NCI-H1092 (cell line): Measurements from ENCODE around the gene CACNB2.

Experiments
- DNase-seq: peaks from one replicate; lab custom pipeline; 2025; lab: John Stamatoyannopoulos, UW

CACNB2 gene

DNA sequence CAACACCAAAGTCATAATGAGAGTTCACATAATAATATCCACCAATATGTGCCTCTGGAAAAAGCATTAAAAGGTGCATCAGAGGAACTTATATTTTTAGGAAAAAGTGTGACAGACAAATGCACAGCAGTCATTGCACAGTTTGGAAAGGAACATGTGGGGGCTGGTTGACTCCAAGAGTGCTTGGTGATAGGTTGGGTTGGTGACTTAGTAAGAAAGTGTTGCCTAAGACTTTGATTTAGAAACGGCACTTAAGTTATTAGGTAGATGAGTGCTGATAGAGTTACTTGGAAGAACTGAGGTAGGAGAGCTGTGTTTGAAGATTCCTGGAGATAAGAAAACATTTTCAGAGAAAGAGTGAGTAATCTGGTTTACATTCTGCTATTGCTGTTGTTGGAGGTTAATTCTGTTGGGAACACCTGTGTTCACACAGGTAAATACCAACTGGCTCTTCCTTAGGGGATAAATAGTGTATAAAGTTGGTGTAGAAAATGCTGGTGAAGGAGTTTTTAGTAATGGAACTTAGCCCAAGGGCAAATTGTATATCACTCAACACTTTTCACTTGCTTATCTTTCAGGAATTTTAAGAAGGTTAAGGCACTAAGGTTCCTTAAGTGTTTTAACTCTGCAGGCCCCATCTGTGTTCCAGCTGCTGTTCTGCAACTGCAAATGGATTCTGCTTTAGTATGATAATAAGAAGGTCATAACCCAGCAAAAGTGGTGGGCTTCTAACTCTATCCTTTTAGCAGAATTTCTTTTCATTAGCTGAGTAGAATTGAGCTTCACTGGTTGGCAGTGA, 315.1 kb downstream of the CACNB2 start:
- DNase-seq = no peak

DNA sequence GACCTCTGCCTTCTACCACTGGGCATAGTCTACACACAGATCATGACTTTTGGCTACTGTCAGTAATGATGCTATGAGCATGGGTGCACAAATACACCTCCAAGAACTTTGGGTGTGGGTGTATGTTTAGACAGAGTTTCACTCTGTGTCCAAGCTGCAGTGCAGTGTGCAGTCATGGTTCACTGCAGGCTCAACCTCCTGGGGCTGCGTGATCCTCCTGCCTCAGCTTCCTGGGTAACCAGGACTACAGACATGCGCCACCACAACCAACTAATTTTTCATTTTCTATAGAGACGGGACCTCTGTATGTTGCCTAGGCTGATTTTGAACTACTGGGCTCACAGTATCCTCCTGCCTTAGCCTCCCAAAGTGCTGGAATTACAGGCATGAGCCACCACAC, 316.8 kb downstream of the CACNB2 start:
- DNase-seq = no peak

DNA sequence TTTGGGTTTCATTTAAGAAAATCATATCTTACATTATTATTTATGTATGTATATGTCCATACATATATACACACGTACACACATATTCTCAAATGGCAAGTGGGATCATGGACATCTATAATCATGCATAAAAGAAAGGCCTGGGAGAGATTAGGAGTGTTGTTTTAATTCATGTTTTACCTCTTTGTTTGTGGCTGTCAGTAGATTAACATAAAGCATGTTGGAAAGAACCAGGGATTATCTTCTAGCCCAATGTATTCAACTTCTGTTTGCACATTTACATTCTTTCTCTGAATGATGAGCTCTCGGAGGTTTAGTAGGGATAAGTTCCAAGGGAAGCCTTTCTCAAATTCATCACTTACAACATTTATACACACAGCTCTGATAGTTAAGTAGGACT, 319.8 kb downstream of the CACNB2 start:
- no peak for DNase-seq

DNA sequence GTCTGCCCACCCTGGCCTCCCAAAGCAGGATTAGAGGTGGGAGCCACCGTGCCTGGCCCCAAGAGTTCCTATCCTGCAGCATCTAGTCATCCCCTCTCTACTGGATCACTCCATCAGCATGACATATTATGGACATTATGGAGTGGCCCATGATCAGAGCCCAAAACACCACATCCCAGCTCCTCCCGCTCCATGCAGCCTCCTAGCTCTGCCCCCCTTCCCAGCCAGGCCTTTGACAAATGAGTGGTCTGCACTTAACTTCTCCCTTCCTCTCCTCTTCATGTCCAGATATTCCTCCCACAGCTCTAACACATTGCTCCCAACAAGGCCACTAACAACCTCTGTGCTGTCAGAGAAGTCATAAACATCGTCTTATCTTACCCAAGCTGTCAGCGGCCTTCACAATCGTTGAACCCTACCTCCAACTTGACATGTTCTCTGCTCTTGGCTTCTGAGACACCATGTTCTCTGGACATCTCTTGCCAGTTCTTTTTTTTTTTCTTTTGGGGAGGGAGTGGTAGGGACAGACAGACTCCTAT, 323.5 kb downstream of the CACNB2 start:
- DNase-seq = no peak

DNA sequence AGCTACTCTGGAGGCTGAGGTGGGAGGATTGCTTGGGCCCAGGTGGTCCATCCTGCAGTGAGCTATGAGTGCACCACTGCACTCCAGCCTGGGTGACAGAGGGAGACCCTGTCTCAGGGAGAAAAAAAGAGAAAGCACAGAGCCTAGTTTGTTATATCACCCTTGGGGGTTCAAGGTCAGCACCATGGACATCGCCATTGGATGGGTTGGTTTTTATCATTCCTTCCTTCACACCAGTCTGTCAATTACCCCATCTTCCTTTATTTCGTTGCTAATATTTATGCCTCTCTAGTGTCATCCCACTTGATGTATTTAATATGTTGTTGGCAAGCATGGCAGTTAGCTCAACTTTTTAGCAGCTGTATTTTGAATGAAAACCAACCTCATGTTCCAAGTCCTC, 328.9 kb downstream of the CACNB2 start:
- DNase-seq = no peak

DNA sequence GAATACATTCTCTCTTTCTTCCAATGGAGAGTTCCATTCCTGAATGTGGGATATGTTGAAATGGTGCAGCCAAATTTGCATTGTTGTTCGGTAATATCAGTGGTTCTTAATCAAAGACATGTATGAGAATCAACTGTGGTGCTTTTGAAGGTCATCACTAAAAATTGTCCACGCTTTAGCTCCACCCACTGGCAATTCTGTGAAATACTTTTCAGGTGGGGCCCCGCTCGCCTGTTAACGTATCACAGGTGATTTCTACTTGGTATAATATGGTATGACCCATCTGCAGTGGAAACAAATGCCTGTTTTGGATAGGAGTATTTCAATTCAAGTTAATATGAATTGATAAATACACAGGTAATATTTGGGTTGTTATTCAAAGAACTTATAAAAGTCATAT, 332.8 kb downstream of the CACNB2 start:
- no peak for DNase-seq

DNA sequence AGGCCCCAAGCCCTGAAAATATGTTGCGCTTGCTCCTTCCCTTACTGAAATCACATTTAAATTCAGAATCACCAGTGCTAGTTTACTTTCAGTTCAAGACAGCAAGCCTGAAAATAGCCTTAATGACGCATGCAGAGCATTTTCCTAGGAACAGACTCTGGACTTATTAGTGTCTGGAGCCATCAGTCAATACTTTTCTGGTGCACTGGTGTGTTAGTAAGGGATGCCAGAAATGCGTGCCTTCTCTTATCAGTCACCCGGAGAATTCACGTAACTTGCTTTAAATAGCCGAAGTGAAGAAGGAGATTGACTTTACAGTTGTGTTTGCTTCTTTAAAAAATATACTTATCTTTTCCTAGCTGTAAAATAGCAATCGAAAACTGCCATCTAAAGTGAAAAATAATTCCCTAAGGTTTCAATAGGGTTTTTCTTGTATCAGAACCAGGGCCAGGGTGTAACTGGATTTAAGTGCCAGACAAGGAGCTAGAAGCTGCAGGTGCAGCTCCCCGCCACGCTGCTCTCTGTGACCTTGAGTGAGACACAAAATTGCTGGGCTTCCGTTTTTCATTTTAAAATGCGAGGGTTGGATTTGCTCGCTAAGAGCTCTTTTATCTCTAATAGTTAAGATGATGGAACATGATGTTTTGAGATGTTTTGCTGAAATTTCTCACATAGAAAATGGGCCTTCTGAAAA, 333.3 kb downstream of the CACNB2 start:
- no peak for DNase-seq

DNA sequence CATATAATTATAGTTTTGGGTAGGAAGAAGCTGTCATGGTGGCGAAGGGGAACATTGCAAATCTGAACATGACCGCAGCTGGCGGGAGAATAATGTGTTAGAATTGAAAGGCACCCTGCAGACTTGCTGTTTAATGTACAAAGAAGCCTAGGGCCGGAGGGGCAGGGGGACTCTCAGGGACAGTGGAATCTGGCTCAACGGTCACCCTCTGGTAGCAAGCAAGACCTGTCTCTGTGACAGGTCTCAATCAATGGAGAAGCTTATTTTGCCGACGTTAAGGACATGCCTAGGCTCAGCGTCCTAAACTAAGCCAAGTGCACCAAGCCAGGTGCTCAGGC, 333.9 kb downstream of the CACNB2 start:
- no peak for DNase-seq

DNA sequence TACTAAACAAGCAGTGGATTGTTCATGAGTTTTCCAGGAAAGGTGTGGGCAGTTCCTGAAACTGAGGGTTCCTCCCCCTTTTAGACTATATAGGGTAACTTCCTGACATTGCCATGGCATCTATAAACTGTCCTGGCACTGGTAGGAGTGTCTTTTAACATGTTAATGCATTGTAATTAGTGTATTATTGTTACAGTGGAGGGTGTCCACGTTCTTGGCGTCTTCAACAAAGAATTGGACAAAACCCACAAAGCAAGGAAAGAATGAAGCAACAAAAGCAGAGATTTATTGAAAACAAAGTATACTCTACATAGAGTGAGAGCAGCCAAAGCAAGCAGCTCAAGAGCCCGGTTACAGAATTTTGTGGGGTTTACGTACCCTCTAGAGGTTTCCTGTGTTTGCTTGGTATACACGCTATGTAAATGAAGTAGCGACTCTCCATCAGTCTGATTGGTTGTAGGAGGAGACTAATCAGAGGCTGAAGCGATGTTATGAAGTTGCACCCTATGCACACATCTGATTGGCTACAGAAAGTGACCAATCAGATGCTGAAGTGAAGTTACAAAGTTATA, 335.9 kb downstream of the CACNB2 start:
- DNase-seq = no peak

DNA sequence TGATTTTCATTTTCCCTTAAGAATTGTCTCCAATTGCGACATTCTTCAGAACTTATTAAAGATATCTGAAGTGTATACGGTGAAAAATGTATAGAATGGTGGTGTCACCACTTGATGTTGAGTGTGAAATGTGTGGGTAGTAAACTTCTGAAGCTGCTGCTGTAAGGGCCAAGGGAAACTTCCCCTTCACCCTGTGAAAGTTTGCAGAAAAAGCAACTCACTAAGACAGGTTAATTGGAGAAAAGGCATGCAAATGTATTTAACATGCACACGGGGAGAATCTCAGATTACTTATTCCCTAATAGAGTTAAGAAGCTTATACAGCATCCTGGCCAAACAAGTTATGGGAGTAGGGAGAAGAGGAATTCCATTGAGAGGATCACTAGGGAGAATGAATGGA, 338.1 kb downstream of the CACNB2 start:
- DNase-seq = no peak

DNA sequence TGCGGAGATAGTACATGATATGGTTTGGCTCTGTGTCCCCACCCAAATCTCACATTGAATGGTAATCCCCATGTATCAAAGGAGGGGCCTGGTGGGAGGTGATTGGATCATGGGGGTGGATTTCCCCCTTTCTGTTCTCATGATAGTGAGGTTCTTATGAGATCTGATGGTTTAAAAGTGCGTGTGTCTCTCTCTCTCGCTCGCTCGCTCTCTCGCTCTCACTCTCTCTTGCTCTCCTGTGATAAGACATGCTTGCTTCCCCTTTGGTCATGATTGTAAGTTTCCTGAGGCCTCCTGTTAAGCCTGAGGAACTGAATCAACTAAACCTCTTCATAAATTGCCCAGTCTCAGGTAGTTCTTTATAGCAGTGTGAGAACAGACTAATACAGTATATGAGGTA, 339.3 kb downstream of the CACNB2 start:
- DNase-seq = no peak

DNA sequence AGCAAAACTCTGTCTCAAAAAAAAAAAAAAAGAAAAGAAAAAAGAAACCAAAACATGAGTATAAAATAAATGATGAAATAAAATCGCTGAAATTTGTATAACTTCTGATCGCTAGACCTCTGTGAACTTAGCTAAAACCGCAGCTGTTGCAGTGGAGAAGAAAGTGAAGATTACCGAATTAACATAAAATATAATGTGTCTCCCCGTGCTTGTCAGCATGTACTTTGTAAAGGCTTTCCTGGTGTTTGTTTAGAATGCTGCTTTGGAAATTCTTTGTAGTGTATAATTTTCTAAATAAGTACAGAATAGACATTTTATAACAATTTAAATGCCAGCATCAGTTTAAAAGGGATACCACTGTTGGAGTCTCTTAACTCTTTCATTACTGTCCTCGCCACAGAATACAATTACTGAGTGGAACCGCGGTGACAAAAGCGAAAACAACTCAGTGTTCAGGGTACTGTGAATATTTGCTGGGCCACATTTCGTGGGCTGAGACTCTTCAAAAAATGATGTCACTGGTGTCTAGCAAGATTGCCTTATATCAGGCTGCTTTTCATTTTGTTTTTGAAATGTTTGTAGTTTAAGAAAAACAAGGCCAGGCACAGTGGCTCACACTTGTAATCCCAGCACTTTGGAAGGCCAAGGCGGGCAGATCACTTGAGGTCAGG, 343.4 kb downstream of the CACNB2 start:
- DNase-seq = no peak

DNA sequence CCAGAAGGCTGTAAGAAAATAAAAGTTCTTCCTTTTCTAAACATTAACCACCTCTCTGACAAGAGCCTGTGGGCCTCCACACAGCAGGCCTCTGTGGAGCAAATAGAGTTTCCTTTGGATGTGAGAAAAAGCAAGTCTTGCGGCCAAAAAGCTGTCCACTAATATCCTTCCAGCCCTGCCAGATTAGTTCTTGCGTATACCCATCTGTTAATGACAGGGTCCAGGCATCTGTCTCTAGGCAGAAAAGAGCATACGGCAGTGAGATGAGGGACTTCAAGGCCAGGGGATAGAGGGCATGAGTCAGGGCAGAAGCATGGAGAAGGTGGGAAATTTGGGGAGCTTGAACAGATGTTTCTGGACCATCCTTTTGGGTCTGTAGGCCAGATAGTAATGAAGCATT, 346.2 kb downstream of the CACNB2 start:
- no peak for DNase-seq

DNA sequence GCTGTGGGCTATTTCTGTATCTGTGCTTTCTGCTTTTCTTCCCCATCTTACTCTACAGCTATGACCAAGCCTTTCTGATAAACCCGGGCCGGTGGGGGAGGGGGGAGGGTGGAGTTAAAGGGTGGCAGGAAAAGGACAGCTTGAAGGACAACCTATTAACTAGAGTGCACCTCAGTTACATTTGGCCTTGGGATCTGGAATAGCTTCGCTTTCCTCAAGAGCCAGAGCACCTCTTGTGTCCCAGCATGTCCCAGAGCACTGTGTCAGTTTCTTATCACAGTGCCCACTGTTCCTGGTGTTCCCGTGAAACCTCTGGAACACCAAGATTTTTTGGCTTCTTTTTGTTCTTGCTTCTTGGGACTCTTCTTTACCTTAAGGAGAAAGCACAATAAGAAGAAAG, 350.5 kb downstream of the CACNB2 start:
- DNase-seq = no peak

DNA sequence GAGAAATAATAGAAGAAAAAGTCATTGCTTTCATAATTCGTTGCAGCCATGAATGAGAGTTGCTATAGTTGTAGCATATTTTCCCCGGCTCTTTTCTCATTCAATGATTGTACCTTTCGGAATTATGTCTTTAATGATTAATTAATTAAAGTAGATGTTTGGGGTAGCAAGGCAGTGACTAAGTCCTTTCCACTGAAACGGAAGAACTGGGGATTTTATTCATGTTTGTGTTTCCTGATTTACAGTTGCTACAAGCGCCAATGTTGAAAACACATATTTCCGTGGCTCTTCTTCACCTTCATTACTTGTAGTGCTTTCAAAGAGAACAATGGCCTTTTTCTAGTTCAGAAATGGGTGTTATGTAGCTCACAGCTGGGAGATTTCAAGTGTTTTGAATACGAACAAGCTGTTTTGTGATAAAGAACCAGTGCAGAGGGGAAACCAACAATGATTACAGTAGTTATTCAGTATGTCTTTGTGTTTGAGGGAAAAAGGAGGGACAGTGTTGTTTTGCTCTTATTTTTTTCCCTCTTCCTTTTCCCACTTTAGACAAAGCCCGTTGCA, 357.7 kb downstream of the CACNB2 start:
- no peak for DNase-seq

DNA sequence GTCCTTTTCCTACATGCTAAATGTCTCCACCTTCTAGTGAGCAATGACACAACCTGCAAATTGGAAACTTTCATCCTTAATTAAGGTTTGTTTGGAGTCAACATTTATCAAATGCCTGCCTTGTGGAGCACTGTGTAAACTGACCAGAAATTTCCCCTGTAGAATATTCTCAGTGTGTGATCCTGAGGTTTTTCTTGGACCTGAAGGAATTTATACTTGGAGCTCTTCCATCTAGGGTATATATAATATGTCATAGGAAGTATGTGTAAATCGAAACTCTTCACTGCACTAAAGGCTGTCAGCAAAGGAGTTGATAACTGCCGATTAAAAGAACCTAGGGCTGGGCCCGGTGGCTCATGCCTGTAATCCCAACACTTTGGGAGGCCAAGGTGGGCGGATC, 358.8 kb downstream of the CACNB2 start:
- DNase-seq = no peak

DNA sequence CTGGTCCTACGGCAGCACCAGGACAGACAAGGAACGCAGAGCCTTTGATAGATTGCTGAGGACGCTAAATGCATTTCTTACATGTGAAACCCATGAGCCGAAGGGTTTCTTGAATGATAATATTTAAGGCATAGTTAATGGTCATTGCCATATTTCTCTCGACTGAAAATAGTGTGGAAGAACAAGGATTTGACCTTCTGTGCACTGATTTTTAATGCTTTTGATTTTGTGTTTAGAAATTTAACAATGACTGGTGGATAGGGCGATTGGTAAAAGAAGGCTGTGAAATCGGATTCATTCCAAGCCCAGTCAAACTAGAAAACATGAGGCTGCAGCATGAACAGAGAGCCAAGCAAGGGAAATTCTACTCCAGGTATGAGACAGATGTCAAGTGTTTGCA, 360.4 kb downstream of the CACNB2 start:
- DNase-seq = no peak

DNA sequence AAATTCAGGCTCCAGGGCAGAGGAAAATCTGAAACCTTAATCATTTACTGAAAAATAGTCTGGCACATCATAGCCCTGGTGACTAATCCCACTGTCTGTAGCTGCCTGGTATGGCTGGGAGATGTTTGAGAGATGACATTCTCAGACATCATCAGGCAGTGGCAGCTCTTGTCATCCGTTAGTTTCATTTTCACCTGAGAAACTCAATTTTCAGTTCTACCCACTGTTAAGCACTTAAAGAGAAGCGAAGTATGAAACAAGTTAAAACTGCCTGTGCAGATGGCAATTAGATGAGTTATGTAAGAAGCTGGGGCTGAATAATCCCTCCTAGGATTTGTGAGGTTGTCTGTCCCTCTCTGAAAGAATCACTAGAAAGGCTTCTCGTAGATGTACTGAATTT, 361.0 kb downstream of the CACNB2 start:
- no peak for DNase-seq

DNA sequence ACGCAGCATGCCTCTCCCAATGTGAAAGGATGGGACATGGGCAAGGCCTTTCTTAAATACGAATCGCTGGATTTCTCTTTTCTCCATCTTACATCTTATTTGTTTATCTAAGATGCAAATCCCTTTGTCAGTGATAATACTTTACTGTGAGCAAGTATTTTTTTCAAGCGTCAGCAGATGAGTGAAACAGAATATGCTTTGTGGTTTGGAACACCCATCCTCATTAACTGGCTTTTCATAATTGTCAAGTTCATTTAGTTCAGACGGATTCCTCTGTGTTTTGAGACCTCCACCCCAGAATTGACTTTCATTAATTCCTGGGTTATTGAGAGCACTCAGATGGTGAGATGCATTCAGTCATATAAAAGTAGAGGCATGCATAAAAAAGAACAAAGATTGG, 361.4 kb downstream of the CACNB2 start:
- DNase-seq = no peak

DNA sequence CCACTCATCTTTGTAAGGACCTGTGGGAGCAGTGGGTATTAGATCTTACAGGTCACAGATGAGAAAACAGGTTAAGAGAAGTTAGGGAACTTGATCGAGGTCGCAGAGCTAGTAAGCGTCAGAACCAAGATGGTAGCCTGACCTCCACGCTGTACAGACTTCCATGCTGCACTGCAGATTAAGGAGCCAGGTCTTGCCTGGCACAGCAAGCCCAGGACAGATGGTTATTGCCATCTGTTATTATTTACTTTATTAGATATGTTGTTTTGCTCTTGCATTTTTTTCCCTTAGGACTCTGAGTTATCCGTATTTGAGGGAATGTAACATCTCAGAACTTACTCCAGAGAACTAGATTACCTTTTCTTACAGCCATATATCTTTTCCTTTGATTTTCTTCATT, 363.9 kb downstream of the CACNB2 start:
- no peak for DNase-seq

DNA sequence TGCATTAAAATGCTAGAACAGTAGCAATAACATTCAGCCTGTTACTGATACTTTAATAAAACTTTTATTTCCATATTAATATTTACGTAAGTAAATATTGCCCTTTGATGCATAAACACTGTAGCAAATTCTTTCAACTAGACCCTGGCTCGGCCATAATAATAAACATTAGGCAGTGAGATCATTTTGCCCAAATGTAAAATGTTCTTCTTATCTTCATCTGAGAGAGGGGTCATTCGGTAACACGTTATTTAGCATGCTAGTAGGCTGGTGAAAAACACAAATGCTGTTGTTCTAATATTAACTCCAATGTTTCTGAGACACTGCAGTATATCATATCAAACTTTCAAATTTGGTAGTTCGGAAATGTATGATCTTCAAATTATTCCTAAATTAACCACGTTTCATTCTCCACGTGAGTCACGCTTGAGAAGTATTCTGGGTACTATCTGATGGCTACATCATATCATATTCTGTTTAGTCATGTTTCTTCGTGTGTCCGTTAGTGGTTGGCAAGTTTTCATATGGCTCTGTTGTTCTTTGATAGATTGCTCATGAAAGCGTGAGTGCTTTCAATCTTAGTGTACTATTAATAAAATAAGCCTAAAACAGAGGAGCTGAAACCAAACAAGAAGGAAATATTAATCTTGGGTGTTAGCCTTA, 365.4 kb downstream of the CACNB2 start:
- DNase-seq = no peak

DNA sequence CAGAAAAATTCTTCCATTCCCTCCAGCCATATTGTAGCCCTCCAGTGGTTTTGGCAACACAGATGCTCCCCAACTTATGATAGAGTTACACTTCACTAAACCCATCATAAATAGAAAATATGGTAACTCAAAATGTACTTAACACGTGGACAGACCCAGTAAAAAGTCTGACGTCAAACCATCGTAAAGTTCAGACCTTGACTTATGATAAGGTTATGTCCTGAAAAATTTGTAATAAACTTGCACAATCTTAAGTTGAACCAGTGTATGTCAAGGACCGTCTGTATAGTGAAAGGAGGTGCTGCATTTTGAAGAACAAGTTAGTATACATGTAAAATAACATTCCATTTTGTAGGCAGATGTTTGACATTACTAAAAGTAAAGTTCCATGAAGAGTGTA, 368.4 kb downstream of the CACNB2 start:
- DNase-seq = no peak
